ENCODE data around the gene CD83. TPM values are rescaled to one million over a fixed set of nuclear protein-coding genes. Genes with fewer than 3 reads are reported as not detected.

The CD83 gene
- total and polyA plus RNA-seq, 9 of the 15 experiments (the other 6 are each of a cell fraction or from before 2014, with no cell fraction given): 2.5 to 4.1 (median 3.4) TPM

DNA sequence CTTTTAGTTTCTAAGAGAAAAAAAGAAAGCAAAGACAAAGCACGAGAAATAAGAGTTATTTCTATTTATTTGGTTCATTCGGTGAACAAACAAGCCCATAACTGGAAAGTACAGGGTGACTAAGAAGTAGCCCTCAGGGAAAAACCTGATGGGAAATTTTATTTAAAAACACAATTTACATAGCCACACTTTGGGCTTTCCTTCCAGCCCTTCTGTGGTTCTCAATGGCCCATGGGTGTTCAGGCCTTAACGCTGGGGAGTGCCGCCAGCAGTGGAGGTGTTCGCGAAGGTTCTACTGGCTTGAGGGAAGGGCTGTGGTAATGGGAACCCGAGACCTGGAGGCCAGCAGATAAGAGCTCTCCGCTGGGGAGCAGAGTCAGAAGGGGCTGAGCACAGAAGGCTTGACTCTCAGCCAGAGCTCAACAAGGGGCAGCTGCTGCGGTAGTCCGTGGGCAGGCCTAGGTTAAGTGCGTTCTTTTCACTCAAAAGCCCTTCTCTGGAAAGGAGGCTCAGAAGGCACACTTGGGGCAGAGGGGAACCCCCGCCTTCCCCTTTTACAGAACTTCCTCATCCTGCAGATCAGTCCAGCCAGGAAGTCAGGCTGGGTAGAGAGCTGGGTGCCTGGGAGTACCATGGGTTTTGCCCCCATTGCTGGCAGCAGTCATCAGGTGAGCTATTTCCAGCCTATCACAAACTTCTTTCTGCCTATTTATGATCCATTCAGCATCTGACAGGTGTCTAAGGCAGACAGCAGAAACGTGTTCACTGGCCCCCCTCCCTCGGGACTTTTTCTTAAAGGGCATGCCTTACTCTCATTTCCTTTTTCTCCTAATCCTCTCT is 8.8 kb upstream of the CD83 start (continued):
- TF ChIP-seq, protein P1, sequence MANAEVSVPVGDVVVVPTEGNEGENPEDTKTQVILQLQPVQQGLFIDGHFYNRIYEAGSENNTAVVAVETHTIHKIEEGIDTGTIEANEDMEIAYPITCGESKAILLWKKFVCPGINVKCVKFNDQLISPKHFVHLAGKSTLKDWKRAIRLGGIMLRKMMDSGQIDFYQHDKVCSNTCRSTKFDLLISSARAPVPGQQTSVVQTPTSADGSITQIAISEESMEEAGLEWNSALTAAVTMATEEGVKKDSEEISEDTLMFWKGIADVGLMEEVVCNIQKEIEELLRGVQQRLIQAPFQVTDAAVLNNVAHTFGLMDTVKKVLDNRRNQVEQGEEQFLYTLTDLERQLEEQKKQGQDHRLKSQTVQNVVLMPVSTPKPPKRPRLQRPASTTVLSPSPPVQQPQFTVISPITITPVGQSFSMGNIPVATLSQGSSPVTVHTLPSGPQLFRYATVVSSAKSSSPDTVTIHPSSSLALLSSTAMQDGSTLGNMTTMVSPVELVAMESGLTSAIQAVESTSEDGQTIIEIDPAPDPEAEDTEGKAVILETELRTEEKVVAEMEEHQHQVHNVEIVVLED (CRISPR knock-in tag; IDR thresholded peaks at IDR 0.05): 0 out of 2 replicates have a peak, but pooled peaks have one; percentile 24
- TF ChIP-seq BHLHE40 (IDR thresholded peaks at IDR 0.05; ENCODE audit: low read length) (peak; percentile 49; the same call in 1 of the 2 replicates), BRF1 (IDR thresholded peaks at IDR 0.05; ENCODE audit: borderline replicate concordance, extremely low read depth, insufficient read length) (no peak), EWSR1 (IDR thresholded peaks at IDR 0.05; ENCODE audit: borderline replicate concordance, low read depth, partially characterized antibody) (no peak), DPF2 (IDR thresholded peaks at IDR 0.05) (peak; percentile 89), SMARCA4 (IDR thresholded peaks at IDR 0.05) (peak; percentile 84), EHMT2 (IDR thresholded peaks at IDR 0.05) (peak; percentile 80), L3MBTL2 (IDR thresholded peaks at IDR 0.05) (peak; percentile 81), SOX6 (IDR thresholded peaks at IDR 0.05) (peak; percentile 43; the same call in 1 of the 2 replicates), MIER1 (IDR thresholded peaks at IDR 0.05; ENCODE audit: low read depth) (no peak), HSF4 (CRISPR knock-in tag; IDR thresholded peaks at IDR 0.05; ENCODE audit: borderline replicate concordance) (0 out of 2 replicates have a peak, but pooled peaks have one; percentile 50), GABPA (tag; conservative IDR thresholded peaks at IDR 0.05; ENCODE audit: low read depth) (peak; percentile 47; the same call in 1 of the 2 replicates), CAMTA2 (CRISPR knock-in tag; conservative IDR thresholded peaks at IDR 0.05) (no peak), E2F6 (IDR thresholded peaks at IDR 0.05; ENCODE audit: borderline replicate concordance in 1 of 2, extremely low read depth in 1 of 2, insufficient read depth in 1 of 2, insufficient read length in 1 of 2, low read depth in 1 of 2, low read length in 1 of 2, poor library complexity in 1 of 2, severe bottlenecking in 1 of 2) (peak; percentile 20 to 62), RNF2 (IDR thresholded peaks at IDR 0.05) (0 out of 2 replicates have a peak, but pooled peaks have one; percentile 43), CREB1 (IDR thresholded peaks at IDR 0.05) (0 out of 2 replicates have a peak, but pooled peaks have one; percentile 14), CREB1 (CRISPR knock-in tag; IDR thresholded peaks at IDR 0.05) (no peak), ZNF785 (CRISPR knock-in tag; IDR thresholded peaks at IDR 0.05) (no peak), ID3 (CRISPR knock-in tag; IDR thresholded peaks at IDR 0.05) (no peak), ID3 (tag; IDR thresholded peaks at IDR 0.05) (peak; percentile 77), TOE1 (IDR thresholded peaks at IDR 0.05; ENCODE audit: borderline replicate concordance) (peak; percentile 54; the same call in 1 of the 2 replicates), TOE1 (CRISPR knock-in tag; IDR thresholded peaks at IDR 0.05; ENCODE audit: borderline replicate concordance, low read depth) (no peak), DMBX1 (CRISPR knock-in tag; IDR thresholded peaks at IDR 0.05; ENCODE audit: borderline replicate concordance) (peak; percentile 60; the same call in 1 of the 2 replicates), ZNF121 (CRISPR knock-in tag; conservative IDR thresholded peaks at IDR 0.05) (no peak), USF1 (CRISPR knock-in tag; IDR thresholded peaks at IDR 0.05) (0 out of 2 replicates have a peak, but pooled peaks have one; percentile 8), CTBP1 (IDR thresholded peaks at IDR 0.05; ENCODE audit: borderline replicate concordance) (peak; percentile 63; the same call in 1 of the 2 replicates)

All from K562 (cell line).